GM21786 (cell line): ENCODE results near the gene MAT1A.
"Not testable (repeated sequence)": the region's sequence is repeated elsewhere in the genome, so short reads cannot be mapped to it uniquely, and the experiment has no call there.

ENCODE experiments used
- ATAC-seq: cut with Tn5 transposase; IDR thresholded peaks from one replicate; pipeline ENCODE4 v1.9.1; 2021; ENCODE audit not compliant: unreplicated experiment

The MAT1A gene

GRCh38 chr10:80289451-80290287 lies at the start of gene MAT1A:
TSS of gene MAT1A (minus strand) at chr10:80289658. CDS start at chr10:80289423, 235 bp downstream.
- no peak for ATAC-seq

- no peak for ATAC-seq
These were observed 44.5 kb upstream of the MAT1A start for GRCh38 chr10:80333983-80334382.

- no peak for ATAC-seq
These were observed 35.5 kb upstream of the MAT1A start for GRCh38 chr10:80324891-80325364.

- ATAC-seq, result no peak
These were observed 34.6 kb upstream of the MAT1A start for GRCh38 chr10:80324086-80324485.

- no peak for ATAC-seq
These were observed 33.9 kb upstream of the MAT1A start for GRCh38 chr10:80323311-80323710.

GRCh38 chr10:80322711-80323110 lies 33.3 kb upstream of the MAT1A start:
- no peak for ATAC-seq

- no peak for ATAC-seq
These were observed 32.7 kb upstream of the MAT1A start for GRCh38 chr10:80322158-80322557.

GRCh38 chr10:80321183-80321582 lies 31.7 kb upstream of the MAT1A start:
- no peak for ATAC-seq

- ATAC-seq, result no peak
These were observed 30.9 kb upstream of the MAT1A start for GRCh38 chr10:80320377-80320776.

- ATAC-seq, result no peak
These were observed 30.4 kb upstream of the MAT1A start for GRCh38 chr10:80319725-80320290.

- ATAC-seq, result no peak
These were observed 29.9 kb upstream of the MAT1A start for GRCh38 chr10:80319318-80319717.

- no peak for ATAC-seq
These were observed 29.3 kb upstream of the MAT1A start for GRCh38 chr10:80318742-80319141.

GRCh38 chr10:80315391-80315790 lies 25.9 kb upstream of the MAT1A start:
- no peak for ATAC-seq

GRCh38 chr10:80313523-80313922 lies 24.1 kb upstream of the MAT1A start:
- no peak for ATAC-seq

GRCh38 chr10:80305989-80306388 lies 16.5 kb upstream of the MAT1A start:
- not testable (repeated sequence) for ATAC-seq

- ATAC-seq, result no peak
These were observed 7.5 kb upstream of the MAT1A start for GRCh38 chr10:80296942-80297341.

GRCh38 chr10:80292607-80293239 lies 3.3 kb upstream of the MAT1A start:
- ATAC-seq, result no peak

GRCh38 chr10:80290474-80291220 lies 1.2 kb upstream of the MAT1A start:
- no peak for ATAC-seq

GRCh38 chr10:80288849-80289248 lies 609 bp downstream of the MAT1A start:
- ATAC-seq, result no peak

- ATAC-seq, result no peak
These were observed 4.9 kb downstream of the MAT1A start for GRCh38 chr10:80284522-80284921.

- ATAC-seq, result no peak
These were observed 5.8 kb downstream of the MAT1A start for GRCh38 chr10:80283536-80284199.
